ENCODE results near the gene CWC22. TPM values are rescaled to one million over a fixed set of nuclear protein-coding genes. Genes with fewer than 3 reads are reported as not detected.

Gene CWC22
- total RNA-seq, 1 experiment from 2014 or later: 14.2 TPM

GRCh38 chr2:180050246-180050645 lies 43.1 kb upstream of the CWC22 start:
- H3K27me3 ChIP-seq (ENCODE audit: low read length): no peaks in the 10 kb centered on the region
- TF ChIP-seq EZH2phosphoT487 (IDR thresholded peaks at IDR 0.05; ENCODE audit: borderline replicate concordance, low read length) (no peak), EZH2 (IDR thresholded peaks at IDR 0.05; ENCODE audit: low read length, unreplicated experiment) (no peak), CTCF (conservative IDR thresholded peaks at IDR 0.05; ENCODE audit: low read depth, low read length) (no peak)
- no peak overlapping the region for H2AFZ ChIP-seq (ENCODE audit: low read length)
- H3F3A ChIP-seq (ENCODE audit: low read length, unreplicated experiment): no peaks in the 10 kb centered on the region
- H3K9ac ChIP-seq (ENCODE audit: low read length): no peak overlapping the region
- no peak overlapping the region for H3K4me2 ChIP-seq (ENCODE audit: low read length)
- DNase-seq: no peak
- H4K20me1 ChIP-seq (ENCODE audit: low read length): no peaks in the 10 kb centered on the region
- no peaks in the 10 kb centered on the region for H3K9me3 ChIP-seq (ENCODE audit: low read length)
- H3K27ac ChIP-seq (ENCODE audit: low read length): no peak overlapping the region
- no peaks in the 10 kb centered on the region for H3K79me2 ChIP-seq (ENCODE audit: low read length)
- no peaks in the 10 kb centered on the region for H3K36me3 ChIP-seq (ENCODE audit: low read depth, low read length)
- no peaks in the 10 kb centered on the region for H3K9me2 ChIP-seq (replicated peaks; ENCODE audit: low read length)
- BruUV-seq (replicated peaks): no TSS peak
- intact Hi-C loops (cut with micrococcal nuclease): no loop called here
- no peaks in the 10 kb centered on the region for H3K4me1 ChIP-seq (ENCODE audit: insufficient read depth, low read length)
- ChIA-PET POLR2A (ENCODE audit: unreplicated experiment) (no interaction called here), CTCF (no interaction called here)
- H3K4me3 ChIP-seq (ENCODE audit: low read length): no peak overlapping the region
- ATAC-seq: no peak

- Histone ChIP-seq H3K9me3 (ENCODE audit: low read length) (no peaks in the 10 kb centered on the region), H4K20me1 (ENCODE audit: low read length) (no peaks in the 10 kb centered on the region), H3K79me2 (ENCODE audit: low read length) (no peaks in the 10 kb centered on the region), H2AFZ (ENCODE audit: low read length) (no peak overlapping the region), H3K36me3 (ENCODE audit: low read depth, low read length) (no peaks in the 10 kb centered on the region), H3K9me2 (replicated peaks; ENCODE audit: low read length) (no peaks in the 10 kb centered on the region), H3K4me2 (ENCODE audit: low read length) (no peak overlapping the region), H3K9ac (ENCODE audit: low read length) (no peak overlapping the region), H3K4me1 (ENCODE audit: insufficient read depth, low read length) (no peaks in the 10 kb centered on the region), H3K27me3 (ENCODE audit: low read length) (no peaks in the 10 kb centered on the region), H3F3A (ENCODE audit: low read length, unreplicated experiment) (no peaks in the 10 kb centered on the region), H3K4me3 (ENCODE audit: low read length) (no peak overlapping the region), H3K27ac (ENCODE audit: low read length) (no peak overlapping the region)
- POLR2A ChIA-PET (ENCODE audit: unreplicated experiment): no interaction called here
- DNase-seq (no peak), ATAC-seq (no peak)
- CTCF ChIA-PET: interaction anchor here (0.6 kb wide), 1 partner anchor 203 kb away, joined by 3 read pairs; no protein-coding TSS in a partner anchor
- intact Hi-C loops (cut with micrococcal nuclease): no loop called here
- BruUV-seq (replicated peaks): no TSS peak
- no peak for TF ChIP-seq EZH2phosphoT487 (IDR thresholded peaks at IDR 0.05; ENCODE audit: borderline replicate concordance, low read length)
- no peak for TF ChIP-seq EZH2 (IDR thresholded peaks at IDR 0.05; ENCODE audit: low read length, unreplicated experiment)
- TF ChIP-seq CTCF (conservative IDR thresholded peaks at IDR 0.05; ENCODE audit: low read depth, low read length): no peak
Measured at GRCh38 chr2:180048251-180048650, 41.2 kb upstream of the CWC22 start.

GRCh38 chr2:180046776-180047175 lies 39.7 kb upstream of the CWC22 start:
- H3K79me2 ChIP-seq (ENCODE audit: low read length): no peaks in the 10 kb centered on the region
- intact Hi-C loops (cut with micrococcal nuclease): no loop called here
- H3K9ac ChIP-seq (ENCODE audit: low read length): no peak overlapping the region
- H3F3A ChIP-seq (ENCODE audit: low read length, unreplicated experiment): no peaks in the 10 kb centered on the region
- H3K27ac ChIP-seq (ENCODE audit: low read length): no peak overlapping the region
- no peak overlapping the region for H3K4me3 ChIP-seq (ENCODE audit: low read length)
- CTCF ChIA-PET: no interaction called here
- no peaks in the 10 kb centered on the region for H3K9me3 ChIP-seq (ENCODE audit: low read length)
- no peak overlapping the region for H3K4me2 ChIP-seq (ENCODE audit: low read length)
- TF ChIP-seq EZH2phosphoT487 (IDR thresholded peaks at IDR 0.05; ENCODE audit: borderline replicate concordance, low read length) (no peak), EZH2 (IDR thresholded peaks at IDR 0.05; ENCODE audit: low read length, unreplicated experiment) (no peak), CTCF (conservative IDR thresholded peaks at IDR 0.05; ENCODE audit: low read depth, low read length) (no peak)
- no peaks in the 10 kb centered on the region for H4K20me1 ChIP-seq (ENCODE audit: low read length)
- H3K27me3 ChIP-seq (ENCODE audit: low read length): no peaks in the 10 kb centered on the region
- H2AFZ ChIP-seq (ENCODE audit: low read length): no peak overlapping the region
- no peaks in the 10 kb centered on the region for H3K4me1 ChIP-seq (ENCODE audit: insufficient read depth, low read length)
- H3K36me3 ChIP-seq (ENCODE audit: low read depth, low read length): no peaks in the 10 kb centered on the region
- no peak for ATAC-seq
- POLR2A ChIA-PET (ENCODE audit: unreplicated experiment): no interaction called here
- no TSS peak for BruUV-seq (replicated peaks)
- H3K9me2 ChIP-seq (replicated peaks; ENCODE audit: low read length): no peaks in the 10 kb centered on the region
- DNase-seq: no peak

Measured in PC-3 (cell line).